Ascending aorta (tissue), 2 donors: Measurements from ENCODE around the gene DTNB. TPM values are rescaled to one million over a fixed set of nuclear protein-coding genes. Genes with fewer than 3 reads are reported as not detected.

Experiments used
- DNase-seq, 2 donors: peaks; one replicate each; pipeline ENCODE4 v3.0.0-alpha.2; 2019; ENCODE audit warnings: low spot score in 2 of 2
- H3K27ac ChIP-seq, 2 donors: fragments of 200-600 bp; sonication (generic); one replicate each; pipeline ENCODE4 v1.5.1; 2016 to 2017; ENCODE audit warnings: mild to moderate bottlenecking in 1 of 2
- H3K27me3 ChIP-seq: fragments of 200-600 bp; sonication (generic); one replicate; pipeline ENCODE4 v1.5.1; 2017
- H3K36me3 ChIP-seq, 2 donors: fragments of 200-600 bp; sonication (generic); one replicate each; pipeline ENCODE4 v1.5.1; 2016
- H3K4me1 ChIP-seq, 2 donors: fragments of 200-600 bp; sonication (generic); one replicate each; pipeline ENCODE4 v1.5.1; 2016 to 2017; ENCODE audit warnings: mild to moderate bottlenecking in 1 of 2
- H3K4me3 ChIP-seq, 2 donors: fragments of 200-600 bp; sonication (generic); one replicate each; pipeline ENCODE4 v1.5.1; 2016 to 2017; ENCODE audit warnings: mild to moderate bottlenecking in 1 of 2
- H3K9me3 ChIP-seq, 2 donors: fragments of 200-600 bp; sonication (generic); one replicate each; pipeline ENCODE4 v1.5.1; 2016
- CTCF ChIP-seq, 3 experiments: fragments of 200-600 bp in 2 of 3; fragments of 450-650 bp in 1 of 3; sonication (generic) in 2 of 3; IDR thresholded peaks; one replicate each; pipeline ENCODE4 v1.5.1; 2016 to 2019; ENCODE audit warnings: antibody characterized with exemption in 3 of 3, mild to moderate bottlenecking in 1 of 3, moderate library complexity in 1 of 3
- intact Hi-C: fragments of 100-400 bp; cut with DNase I; formaldehyde crosslinking; loops from one replicate; pipeline ENCODE4 v1.15.1; 2023
- total RNA-seq: library from RNA; depleted of rRNA; stranded (reverse); fragments of >200 nt; gene quantifications from one replicate; pipeline ENCODE4 v1.1.0, GENCODE V29; 2016

DTNB gene
- total RNA-seq, 1 donor from 2014 or later = 22.7 TPM

GRCh38 chr2:25446122-25446521 is 227.3 kb downstream of the DTNB start:
- Histone ChIP-seq H3K27me3 (no peaks in the 10 kb centered on the region), H3K4me1 (no peaks in the 10 kb centered on the region), H3K36me3 (no peaks in the 10 kb centered on the region), H3K9me3 (no peaks in the 10 kb centered on the region), H3K4me3 (no peak overlapping the region), H3K27ac (no peak overlapping the region)
- TF ChIP-seq CTCF (IDR thresholded peaks at IDR 0.05) = no peak
- intact Hi-C loops = no loop called here
- no peak for DNase-seq

GRCh38 chr2:25445464-25445863 is 227.9 kb downstream of the DTNB start:
- Histone ChIP-seq H3K36me3 (no peaks in the 10 kb centered on the region), H3K27ac (no peak overlapping the region), H3K4me1 (no peaks in the 10 kb centered on the region), H3K4me3 (no peak overlapping the region), H3K9me3 (no peaks in the 10 kb centered on the region), H3K27me3 (no peaks in the 10 kb centered on the region)
- DNase-seq = no peak
- TF ChIP-seq CTCF (IDR thresholded peaks at IDR 0.05) = no peak
- intact Hi-C loops = no loop called here

GRCh38 chr2:25444608-25445270 is 228.6 kb downstream of the DTNB start:
- TF ChIP-seq CTCF (IDR thresholded peaks at IDR 0.05) = no peak
- Histone ChIP-seq H3K27ac (no peak overlapping the region), H3K27me3 (no peaks in the 10 kb centered on the region), H3K36me3 (no peaks in the 10 kb centered on the region), H3K4me1 (no peaks in the 10 kb centered on the region), H3K9me3 (no peaks in the 10 kb centered on the region), H3K4me3 (no peak overlapping the region)
- intact Hi-C loops = no loop called here
- no peak for DNase-seq

GRCh38 chr2:25443766-25444165 is 229.6 kb downstream of the DTNB start:
- intact Hi-C loops = no loop called here
- Histone ChIP-seq H3K27me3 (no peaks in the 10 kb centered on the region), H3K36me3 (no peaks in the 10 kb centered on the region), H3K4me3 (no peak overlapping the region), H3K4me1 (no peaks in the 10 kb centered on the region), H3K9me3 (no peaks in the 10 kb centered on the region), H3K27ac (no peak overlapping the region)
- no peak for DNase-seq
- TF ChIP-seq CTCF (IDR thresholded peaks at IDR 0.05) = no peak

GRCh38 chr2:25441353-25441752 is 232.0 kb downstream of the DTNB start:
- Histone ChIP-seq H3K9me3 (no peaks in the 10 kb centered on the region), H3K27ac (no peak overlapping the region), H3K27me3 (no peaks in the 10 kb centered on the region), H3K4me3 (no peak overlapping the region), H3K4me1 (no peaks in the 10 kb centered on the region), H3K36me3 (no peaks in the 10 kb centered on the region)
- DNase-seq = no peak
- intact Hi-C loops = no loop called here
- no peak for TF ChIP-seq CTCF (IDR thresholded peaks at IDR 0.05)

- H3K9me3 ChIP-seq = no peaks in the 10 kb centered on the region
- H3K36me3 ChIP-seq = no peaks in the 10 kb centered on the region
- TF ChIP-seq CTCF (IDR thresholded peaks at IDR 0.05) = no peak
- intact Hi-C loops = no loop called here
- no peaks in the 10 kb centered on the region for H3K4me1 ChIP-seq
- H3K27ac ChIP-seq = no peak overlapping the region
- H3K4me3 ChIP-seq = no peak overlapping the region
- H3K27me3 ChIP-seq = no peaks in the 10 kb centered on the region
- no peak for DNase-seq
These were observed 234.6 kb downstream of the DTNB start for GRCh38 chr2:25438793-25439192.
